CD14-positive monocyte (primary cell): ENCODE data around the gene ATL1. TPM values are rescaled to one million over a fixed set of nuclear protein-coding genes. Genes with fewer than 3 reads are reported as not detected.
A peak's percentile ranks its signal among the peaks of the same experiment; 100 is the strongest.

ENCODE experiments used
- DNase-seq, 3 donors: peaks; one replicate each; pipeline ENCODE4 v3.0.0-alpha.2; 2011 to 2022
- H2AFZ ChIP-seq: 2 replicates; pipeline ENCODE4 v1.6.0; 2012; ENCODE audit warnings: mild to moderate bottlenecking, low read depth, low read length, inconsistent platforms; ENCODE audit not compliant: insufficient read depth, poor library complexity, severe bottlenecking
- H3K27ac ChIP-seq, 2 donors: 1 replicate in 1 of 2; 2 replicates in 1 of 2; pipeline ENCODE4 v1.5.1; 2012 to 2013; ENCODE audit warnings: low read length in 2 of 2, control low read depth in 1 of 2, inconsistent platforms in 1 of 2, low read depth in 1 of 2, mild to moderate bottlenecking in 1 of 2
- H3K27me3 ChIP-seq, 2 donors: one replicate each; pipeline versions ENCODE4 v1.6.0 to v1.6.1; 2011 to 2013; ENCODE audit warnings: low read length in 2 of 2; ENCODE audit not compliant: control insufficient read depth in 2 of 2, insufficient read depth in 2 of 2
- H3K36me3 ChIP-seq, 2 donors: replicated peaks in 1 of 2; 1 replicate in 1 of 2; 2 replicates in 1 of 2; pipeline versions ENCODE4 v1.5.1 to v1.6.1; 2012 to 2013; ENCODE audit warnings: low read length in 2 of 2, control low read depth in 1 of 2, inconsistent platforms in 1 of 2, mild to moderate bottlenecking in 1 of 2; ENCODE audit not compliant: insufficient read depth in 2 of 2, control insufficient read depth in 1 of 2
- H3K4me1 ChIP-seq, 2 donors: 1 replicate in 1 of 2; 2 replicates in 1 of 2; pipeline versions ENCODE4 v1.5.1 to v1.6.1; 2012 to 2013; ENCODE audit warnings: low read length in 2 of 2, control low read depth in 1 of 2, inconsistent platforms in 1 of 2, mild to moderate bottlenecking in 1 of 2, moderate library complexity in 1 of 2; ENCODE audit not compliant: insufficient read depth in 2 of 2, control insufficient read depth in 1 of 2
- H3K4me2 ChIP-seq: replicated peaks from 2 replicates; pipeline ENCODE3; 2012; ENCODE audit warnings: low read length, moderate library complexity, mild to moderate bottlenecking; ENCODE audit not compliant: poor library complexity, severe bottlenecking; ENCODE audit errors: extremely low read depth
- H3K4me3 ChIP-seq, 3 experiments: fragments of 200-600 bp in 1 of 3; sonication (generic) in 1 of 3; replicated peaks in 1 of 3; 1 replicate in 2 of 3; 2 replicates in 1 of 3; pipeline ENCODE4 v1.5.1; 2011 to 2013; ENCODE audit warnings: low read length in 3 of 3, mild to moderate bottlenecking in 3 of 3, control low read depth in 2 of 3, low read depth in 2 of 3, inconsistent platforms in 1 of 3, moderate library complexity in 1 of 3
- H3K79me2 ChIP-seq: 2 replicates; pipeline ENCODE4 v1.6.0; 2012; ENCODE audit warnings: mild to moderate bottlenecking, control low read depth, inconsistent platforms, low read length, moderate library complexity; ENCODE audit not compliant: insufficient read depth
- H3K9ac ChIP-seq: 2 replicates; pipeline ENCODE4 v1.6.0; 2017; ENCODE audit warnings: low read length, mild to moderate bottlenecking; ENCODE audit not compliant: insufficient read depth, poor library complexity, severe bottlenecking
- H3K9me3 ChIP-seq, 2 donors: replicated peaks in 1 of 2; 1 replicate in 1 of 2; 2 replicates in 1 of 2; pipeline versions ENCODE4 v1.5.1 to v1.6.1; 2012 to 2013; ENCODE audit warnings: low read length in 2 of 2, control low read depth in 1 of 2; ENCODE audit not compliant: control insufficient read depth in 1 of 2, insufficient read depth in 1 of 2
- H4K20me1 ChIP-seq: 2 replicates; pipeline ENCODE4 v1.6.0; 2012; ENCODE audit warnings: mild to moderate bottlenecking, low read length, control low read depth, moderate library complexity; ENCODE audit not compliant: insufficient read depth
- H3K27ac Mint-ChIP-seq, 7 donors: one replicate each; pipeline ENCODE4 v1.8.0; 2020; ENCODE audit warnings: mild to moderate bottlenecking in 7 of 7, mixed read lengths in 7 of 7, moderate library complexity in 6 of 7, inconsistent platforms in 2 of 7
- H3K27me3 Mint-ChIP-seq, 3 donors: one replicate each; pipeline ENCODE4 v1.8.0; 2021 to 2022; ENCODE audit warnings: low read depth in 3 of 3, mild to moderate bottlenecking in 3 of 3, mixed read lengths in 3 of 3, moderate library complexity in 3 of 3, inconsistent platforms in 1 of 3
- H3K36me3 Mint-ChIP-seq, 2 donors: one replicate each; pipeline ENCODE4 v1.8.0; 2020; ENCODE audit warnings: mixed read lengths in 2 of 2, inconsistent platforms in 1 of 2, mild to moderate bottlenecking in 1 of 2
- H3K4me1 Mint-ChIP-seq: one replicate; pipeline ENCODE4 v1.8.0; 2020; ENCODE audit warnings: mild to moderate bottlenecking, mixed read lengths
- H3K4me3 Mint-ChIP-seq, 2 donors: one replicate each; pipeline ENCODE4 v1.8.0; 2020; ENCODE audit warnings: mild to moderate bottlenecking in 2 of 2, mixed read lengths in 2 of 2, moderate library complexity in 1 of 2
- H3K9me3 Mint-ChIP-seq, 7 donors: one replicate each; pipeline ENCODE4 v1.8.0; 2020 to 2022; ENCODE audit warnings: mixed read lengths in 7 of 7, mild to moderate bottlenecking in 6 of 7, moderate library complexity in 6 of 7, inconsistent platforms in 2 of 7
- CTCF ChIP-seq: fragments of 200-600 bp; IDR thresholded peaks from one replicate; pipeline ENCODE4 v1.8.0; 2022; ENCODE audit warnings: antibody characterized with exemption, mild to moderate bottlenecking
- WGBS: methylation state at CpG from one replicate; pipeline ENCODE4 v1.1.5; 2013; ENCODE audit warnings: missing lambda C conversion rate; ENCODE audit not compliant: insufficient coverage; 5-methylcytosine and 5-hydroxymethylcytosine counted together
- intact Hi-C, 2 donors: fragments of 100-400 bp; cut with micrococcal nuclease; formaldehyde crosslinking; loops; one replicate each; pipeline versions ENCODE4 v1.15.0 to v1.15.1; 2023
- polyA plus RNA-seq, 3 donors: library from polyadenylated mRNA; depleted of rRNA in 1 of 3; unstranded in 2 of 3; stranded (reverse) in 1 of 3; fragments of 300-500 nt in 2 of 3; fragments of >200 nt in 1 of 3; fragmentation: Illumina TruSeq in 2 of 3; gene quantifications; 1 replicate in 2 of 3; 2 replicates in 1 of 3; pipeline ENCODE4 v1.2.3, GENCODE V29; 2012 to 2021

ATL1 gene
- polyA plus RNA-seq, 3 donors = 0.36 to 1.1 (median 0.99) TPM

GRCh38 chr14:50620341-50620740, 60.4 kb downstream of the ATL1 start:
- H3K27me3 ChIP-seq = no peaks in the 10 kb centered on the region
- H3K4me3 ChIP-seq = no peak overlapping the region
- intact Hi-C loops = no loop called here
- peaks cover 0 to 2% (median 0%) of the 10 kb centered on the region in 7 donors for H3K9me3 Mint-ChIP-seq
- no peak overlapping the region for H3K4me2 ChIP-seq
- no peak for DNase-seq
- H3K36me3 Mint-ChIP-seq = no peaks in the 10 kb centered on the region
- WGBS = 75% methylated on average over 2 of the region's 4 CpGs
- no peak overlapping the region for H3K27ac ChIP-seq
- no peaks in the 10 kb centered on the region for H4K20me1 ChIP-seq
- peak overlapping the region in 1 of 7 donors; percentile 25 for H3K27ac Mint-ChIP-seq
- TF ChIP-seq CTCF = no peak
- no peak overlapping the region for H2AFZ ChIP-seq
- H3K79me2 ChIP-seq = no peaks in the 10 kb centered on the region
- H3K27me3 Mint-ChIP-seq = no peaks in the 10 kb centered on the region
- H3K4me3 Mint-ChIP-seq = no peak overlapping the region
- no peaks in the 10 kb centered on the region for H3K4me1 ChIP-seq
- H3K4me1 Mint-ChIP-seq = no peaks in the 10 kb centered on the region
- H3K9ac ChIP-seq = no peak overlapping the region
- no peaks in the 10 kb centered on the region for H3K36me3 ChIP-seq
- no peaks in the 10 kb centered on the region for H3K9me3 ChIP-seq

- intact Hi-C loops = no loop called here
- Mint-ChIP-seq H3K27me3 (no peaks in the 10 kb centered on the region), H3K4me3 (no peak overlapping the region), H3K9me3 (peaks cover 0 to 2% (median 0%) of the 10 kb centered on the region in 7 donors), H3K36me3 (no peaks in the 10 kb centered on the region), H3K4me1 (no peaks in the 10 kb centered on the region), H3K27ac (no peak overlapping the region)
- Histone ChIP-seq H4K20me1 (no peaks in the 10 kb centered on the region), H3K36me3 (no peaks in the 10 kb centered on the region), H3K27me3 (no peaks in the 10 kb centered on the region), H3K79me2 (no peaks in the 10 kb centered on the region), H2AFZ (no peak overlapping the region), H3K4me3 (no peak overlapping the region), H3K4me1 (no peaks in the 10 kb centered on the region), H3K9me3 (no peaks in the 10 kb centered on the region), H3K4me2 (no peak overlapping the region), H3K27ac (no peak overlapping the region), H3K9ac (no peak overlapping the region)
- no CpG with 5 or more reads among the region's 1 CpG for WGBS
- TF ChIP-seq CTCF = no peak
- no peak for DNase-seq
These were observed 63.0 kb downstream of the ATL1 start for GRCh38 chr14:50622978-50623377.
